Stimulated activated CD8-positive, alpha-beta memory T cell treated with anti-CD3 and anti-CD28 coated beads, Interleukin-2, amount 100 ng/mL, for 1 hour (primary cell): ENCODE data around the gene CLASP1.
"Not testable (repeated sequence)": the region's sequence is repeated elsewhere in the genome, so short reads cannot be mapped to it uniquely, and the experiment has no call there.

ENCODE experiments used
- DNase-seq, 2 donors: peaks; one replicate each; pipeline ENCODE4 v3.0.0-alpha.2; 2020; ENCODE audit warnings: low read depth in 2 of 2

The CLASP1 gene

GRCh38 chr2:121374412-121375075 is 274.7 kb downstream of the CLASP1 start:
- DNase-seq, result not testable (repeated sequence)

GRCh38 chr2:121372721-121373353 is 276.4 kb downstream of the CLASP1 start:
- DNase-seq, result no peak

- DNase-seq, result no peak
These were observed 277.2 kb downstream of the CLASP1 start for GRCh38 chr2:121372082-121372481.

GRCh38 chr2:121368836-121369235 is 280.4 kb downstream of the CLASP1 start:
- DNase-seq, result no peak

- no peak for DNase-seq
These were observed 281.1 kb downstream of the CLASP1 start for GRCh38 chr2:121368155-121368554.

- no peak for DNase-seq
These were observed 281.9 kb downstream of the CLASP1 start for GRCh38 chr2:121367246-121367900.

GRCh38 chr2:121366040-121366439 is 283.2 kb downstream of the CLASP1 start:
- DNase-seq, result no peak

GRCh38 chr2:121365061-121365460 is 284.2 kb downstream of the CLASP1 start:
- DNase-seq, result no peak

GRCh38 chr2:121363632-121364420 is 285.4 kb downstream of the CLASP1 start:
- DNase-seq, result no peak

GRCh38 chr2:121362774-121363173 is 286.5 kb downstream of the CLASP1 start:
- DNase-seq, result no peak

- DNase-seq, result no peak
These were observed 287.0 kb downstream of the CLASP1 start for GRCh38 chr2:121362226-121362625.

GRCh38 chr2:121360566-121361300 is 288.5 kb downstream of the CLASP1 start:
- no peak for DNase-seq

GRCh38 chr2:121359716-121360565 is 289.3 kb downstream of the CLASP1 start:
- no peak for DNase-seq

- no peak for DNase-seq
These were observed 290.1 kb downstream of the CLASP1 start for GRCh38 chr2:121359170-121359569.

- DNase-seq, result no peak
These were observed 291.0 kb downstream of the CLASP1 start for GRCh38 chr2:121358291-121358690.

- DNase-seq, result no peak
These were observed 293.1 kb downstream of the CLASP1 start for GRCh38 chr2:121356058-121356640.

GRCh38 chr2:121355488-121355887 is 293.8 kb downstream of the CLASP1 start:
- no peak for DNase-seq

- DNase-seq, result no peak
These were observed 297.5 kb downstream of the CLASP1 start for GRCh38 chr2:121351521-121352318.

- DNase-seq, result no peak
These were observed 298.4 kb downstream of the CLASP1 start for GRCh38 chr2:121350890-121351289.
